GM18511 (cell line): ENCODE data around the gene CDKN2AIP.

Source experiments
- ATAC-seq: cut with Tn5 transposase; IDR thresholded peaks from one replicate; pipeline ENCODE4 v1.9.1; 2021; ENCODE audit warnings: mild to moderate bottlenecking, moderate library complexity; ENCODE audit not compliant: unreplicated experiment

CDKN2AIP gene

GRCh38 chr4:183492791-183493222 is 48.4 kb downstream of the CDKN2AIP start:
- no peak for ATAC-seq

DNA sequence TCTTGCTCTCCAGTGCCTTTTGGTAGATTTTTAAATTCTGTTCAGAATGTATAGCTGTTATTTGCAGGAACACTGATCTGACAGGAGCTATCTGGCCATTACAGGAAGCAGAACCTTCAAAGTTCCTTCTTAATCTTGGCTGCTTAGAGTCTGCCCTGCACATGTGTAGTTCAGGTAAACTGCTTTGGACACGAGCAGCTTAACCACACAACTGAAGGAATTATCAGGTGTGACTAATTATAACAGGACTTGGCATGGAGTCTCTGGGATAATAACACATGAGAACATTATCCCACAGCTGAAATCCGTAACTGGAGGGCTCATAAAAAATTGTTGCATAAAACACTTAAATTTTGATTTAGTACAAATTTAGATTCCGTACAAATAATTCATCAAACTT is 48.8 kb downstream of the CDKN2AIP start:
- ATAC-seq = no peak

- no peak for ATAC-seq
Observed at GRCh38 chr4:183495184-183495583, 50.7 kb downstream of the CDKN2AIP start.
